K562 (cell line): Measurements from ENCODE around the gene PLPPR1. TPM values are rescaled to one million over a fixed set of nuclear protein-coding genes. Genes with fewer than 3 reads are reported as not detected.

Experiments used
- ATAC-seq: fragments of 200-7000 bp; cut with Tn5 transposase; 3 replicates; pipeline ENCODE4 v1.9.1; 2020; ENCODE audit warnings: moderate library complexity
- BruUV-seq: library from RNA; stranded (reverse); fragments of 400-500 nt; replicated peaks from 2 replicates; lab custom pipeline; 2021; lab: Mats Ljungman, UMichigan
- CTCF ChIA-PET: fragments of 300-600 bp; formaldehyde crosslinking; extraction: SDS; loops from one replicate; lab custom pipeline; 2021; ENCODE audit warnings: low intra/inter-chr PET ratio; lab: Yijun Ruan, JAX
- POLR2A ChIA-PET: fragments of 300-600, 350-650 bp; sonication (Branson Sonifier 250); formaldehyde crosslinking; extraction: SDS; loops from one replicate; lab custom pipeline; 2021; ENCODE audit warnings: antibody characterized with exemption, inconsistent platforms; lab: Yijun Ruan, JAX
- DNase-seq, 4 experiments: peaks; one replicate each; pipeline versions ENCODE4 v3.0.0 to v3.0.0-alpha.2; 2011 to 2018; ENCODE audit warnings: low spot score in 3 of 4, mixed read lengths in 3 of 4; ENCODE audit errors: extremely low read depth in 1 of 4
- FAIRE-seq: peaks from 2 replicates; lab custom pipeline; 2011; peaks lifted over from hg19 to GRCh38; lab: Jason Lieb, UNC
- H2AFZ ChIP-seq: 2 replicates; pipeline ENCODE4 v1.6.0; 2011; ENCODE audit warnings: low read depth, low read length, control low read depth, inconsistent platforms
- H3K27ac ChIP-seq: fragments of 200-600 bp; 3 replicates; pipeline ENCODE4 v1.8.0; 2011; ENCODE audit warnings: low read depth, mild to moderate bottlenecking, control low read depth, inconsistent platforms, low read length, moderate library complexity, mixed read lengths; ENCODE audit errors: extremely low read depth
- H3K27me3 ChIP-seq, 2 experiments: fragments of 300-600 bp in 1 of 2; 2 replicates in 1 of 2; 3 replicates in 1 of 2; pipeline versions ENCODE4 v1.6.0 to v1.8.0; 2011; ENCODE audit warnings: inconsistent platforms in 2 of 2, low read length in 2 of 2, mild to moderate bottlenecking in 1 of 2, mixed read lengths in 1 of 2, moderate library complexity in 1 of 2; ENCODE audit not compliant: control insufficient read depth in 2 of 2, insufficient read depth in 2 of 2
- H3K36me3 ChIP-seq: fragments of 300-600 bp; 3 replicates; pipeline ENCODE4 v1.8.0; 2011; ENCODE audit warnings: mild to moderate bottlenecking, low read length, inconsistent platforms; ENCODE audit not compliant: control insufficient read depth, insufficient read depth
- H3K4me1 ChIP-seq, 2 experiments: fragments of 200-600 bp in 1 of 2; replicated peaks in 1 of 2; 2 replicates in 1 of 2; 3 replicates in 1 of 2; pipeline versions ENCODE4 v1.5.1 to v1.8.0; 2011; ENCODE audit warnings: inconsistent platforms in 2 of 2, low read length in 2 of 2, mild to moderate bottlenecking in 1 of 2, mixed read lengths in 1 of 2, moderate library complexity in 1 of 2; ENCODE audit not compliant: control insufficient read depth in 2 of 2, insufficient read depth in 2 of 2
- H3K4me2 ChIP-seq: 2 replicates; pipeline ENCODE4 v1.6.1; 2011; ENCODE audit warnings: low read length, control low read depth, inconsistent platforms, mixed read lengths; ENCODE audit not compliant: insufficient read depth
- H3K4me3 ChIP-seq: fragments of 200-600 bp; sonication (generic), shearing (Covaris generic); 2 replicates; pipeline ENCODE4 v1.5.1; 2016; ENCODE audit warnings: control low read depth, inconsistent platforms
- H3K79me2 ChIP-seq: fragments of 200-600 bp; 3 replicates; pipeline ENCODE4 v1.8.0; 2011; ENCODE audit warnings: low read length, inconsistent platforms; ENCODE audit not compliant: control insufficient read depth, insufficient read depth
- H3K9ac ChIP-seq, 2 experiments: 2 replicates each; pipeline versions ENCODE4 v1.6.0 to v1.6.1; 2011; ENCODE audit warnings: low read depth in 2 of 2, low read length in 2 of 2, control low read depth in 1 of 2, inconsistent platforms in 1 of 2, mild to moderate bottlenecking in 1 of 2, mixed read lengths in 1 of 2; ENCODE audit not compliant: insufficient read depth in 1 of 2
- H3K9me1 ChIP-seq: one replicate; pipeline ENCODE4 v1.6.0; 2011; ENCODE audit warnings: inconsistent platforms, mild to moderate bottlenecking, low read length, moderate library complexity; ENCODE audit not compliant: control insufficient read depth, insufficient read depth
- H3K9me3 ChIP-seq: replicated peaks from 2 replicates; pipeline ENCODE4 v1.5.1; 2011; ENCODE audit warnings: low read depth, low read length, inconsistent platforms; ENCODE audit not compliant: control insufficient read depth, insufficient read depth
- H4K20me1 ChIP-seq: replicated peaks from 2 replicates; pipeline ENCODE4 v1.6.1; 2011; ENCODE audit warnings: low read length, inconsistent platforms, mixed read lengths; ENCODE audit not compliant: control insufficient read depth, insufficient read depth
- CHD4 ChIP-seq: fragments of 200-600 bp; sonication (generic); IDR thresholded peaks from 3 replicates; pipeline ENCODE4 v1.6.1; 2012; ENCODE audit warnings: low read depth, mild to moderate bottlenecking, mixed read lengths, low read length, inconsistent platforms; ENCODE audit not compliant: insufficient read depth, insufficient replicate concordance, poor library complexity, severe bottlenecking
- GABPB1 ChIP-seq: sonication (generic); formaldehyde crosslinking; IDR thresholded peaks from 2 replicates; pipeline ENCODE4 v1.8.0; 2022; ENCODE audit warnings: mild to moderate bottlenecking, missing genetic modification reagents
- KAT7 ChIP-seq: sonication (generic); formaldehyde crosslinking; IDR thresholded peaks from 2 replicates; pipeline ENCODE4 v1.8.0; 2022; ENCODE audit warnings: missing genetic modification reagents, mild to moderate bottlenecking, borderline replicate concordance
- KDM1A ChIP-seq, 2 experiments: fragments of 450-650 bp; IDR thresholded peaks; 2 replicates each; pipeline ENCODE4 v1.6.1; 2016; ENCODE audit warnings: mild to moderate bottlenecking in 2 of 2
- SMAD4 ChIP-seq: fragments of 250-450 bp; sonication (Bioruptor Pico); conservative IDR thresholded peaks from 2 replicates; pipeline ENCODE4 v1.8.0; 2021; ENCODE audit warnings: inconsistent platforms, mild to moderate bottlenecking, moderate library complexity
- SMARCE1 ChIP-seq: fragments of 450-650 bp; IDR thresholded peaks from 2 replicates; pipeline ENCODE4 v1.7.1; 2016; ENCODE audit warnings: mild to moderate bottlenecking
- SRSF9 ChIP-seq: fragments of 200-400 bp; formaldehyde crosslinking; IDR thresholded peaks from 2 replicates; pipeline ENCODE4 v1.6.1; 2017; ENCODE audit warnings: low read depth, low read length, borderline replicate concordance
- WGBS: fragments of 100-300 bp; shearing (Covaris generic); methylation state at CpG from one replicate; pipeline ENCODE4 v1.1.6; 2016; ENCODE audit warnings: low coverage, mixed read lengths; ENCODE audit not compliant: insufficient coverage; ENCODE audit errors: missing lambda C conversion rate; 5-methylcytosine and 5-hydroxymethylcytosine counted together
- in situ Hi-C: fragments of 300-500 bp; cut with MboI; formaldehyde crosslinking; loops from 4 replicates; pipeline ENCODE4 v1.15.0; 2018; ENCODE audit warnings: inconsistent platforms, mixed read lengths
- intact Hi-C: fragments of 100-400 bp; cut with micrococcal nuclease; formaldehyde crosslinking; loops from 2 replicates; pipeline ENCODE4 v1.14.2; 2022
- polyA plus RNA-seq, 8 experiments: library from polyadenylated mRNA; depleted of rRNA in 4 of 8; stranded (reverse) in 5 of 8; unstranded in 3 of 8; fragments of >200 nt; fragmentation: Nextera tagmentation in 2 of 8; fragmentation: Illumina TruSeq in 1 of 8; extraction: Ambion mirVana in 2 of 8; extraction: Trizol in 1 of 8; gene quantifications; 2 replicates each; pipeline versions ENCODE4 v1.2.1 to v1.2.3, GENCODE V29; 2011 to 2014; ENCODE audit warnings: inconsistent platforms in 1 of 8, missing spikeins in 1 of 8
- total RNA-seq, 7 experiments: library from RNA; depleted of rRNA in 6 of 7; stranded (reverse); fragments of >200 nt in 6 of 7; fragmentation: Illumina TruSeq in 2 of 7; extraction: Trizol in 2 of 7; gene quantifications; 2 replicates each; pipeline versions ENCODE4 v1.2.1 to v1.2.3, GENCODE V29; 2011 to 2021; ENCODE audit warnings: low replicate concordance in 1 of 7
- TF ChIP-seq, protein P1 (sequence below): sonication (generic); formaldehyde crosslinking; IDR thresholded peaks from 2 replicates; pipeline ENCODE4 v1.8.0; 2022; ENCODE audit warnings: missing genetic modification reagents, mild to moderate bottlenecking, borderline replicate concordance
- TF ChIP-seq, protein P2 (sequence below): fragments of 200-800 bp; sonication (Bioruptor generic); IDR thresholded peaks from 2 replicates; pipeline ENCODE4 v1.6.1; 2016; ENCODE audit warnings: missing genetic modification characterization, missing compliant biosample characterization

The PLPPR1 gene
- total and polyA plus RNA-seq, 9 of the 15 experiments (the other 6 are each of a cell fraction or from before 2014, with no cell fraction given), result not detected

DNA sequence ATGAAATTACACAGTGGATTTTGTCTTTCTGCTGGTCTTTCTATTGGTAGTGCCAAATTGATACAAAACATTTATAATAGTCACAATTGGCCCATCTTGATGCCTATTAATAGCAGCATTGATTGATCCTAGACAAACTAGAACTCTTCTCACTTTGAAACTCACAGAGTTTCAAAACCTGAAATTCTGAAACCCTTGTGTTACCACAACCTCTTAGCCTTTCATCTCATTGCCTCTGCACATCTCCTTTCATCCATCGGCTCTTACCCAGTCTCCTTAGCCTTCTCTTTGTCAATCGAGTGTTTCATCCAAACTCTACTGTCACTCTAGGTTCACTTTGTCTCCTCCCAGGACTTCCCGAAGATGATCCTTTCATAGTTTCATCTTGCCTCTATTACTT lies 22.1 kb downstream of the PLPPR1 start:
- CTCF ChIA-PET, result no interaction called here
- no peaks in the 10 kb centered on the region for H3K79me2 ChIP-seq
- H3K4me3 ChIP-seq, result no peak overlapping the region
- H2AFZ ChIP-seq, result no peak overlapping the region
- no peaks in the 10 kb centered on the region for H3K9me1 ChIP-seq
- H3K4me1 ChIP-seq, result no peaks in the 10 kb centered on the region
- H3K9me3 ChIP-seq, result no peaks in the 10 kb centered on the region; the same call in 1 of the 2 replicates
- no peak overlapping the region for H3K4me2 ChIP-seq
- no peaks in the 10 kb centered on the region for H3K36me3 ChIP-seq
- in situ Hi-C loops, result no loop called here
- TF ChIP-seq GABPB1 (CRISPR knock-in tag), result no peak
- H3K27ac ChIP-seq, result no peak overlapping the region
- no TSS peak for BruUV-seq
- ATAC-seq (no peak), FAIRE-seq (no peak), DNase-seq (no peak)
- H3K9ac ChIP-seq, result no peak overlapping the region
- no peaks in the 10 kb centered on the region for H3K27me3 ChIP-seq
- no peaks in the 10 kb centered on the region for H4K20me1 ChIP-seq
- intact Hi-C loops, result no loop called here
- WGBS, result 5% methylated on average over 3 of the region's 3 CpGs
- POLR2A ChIA-PET, result no interaction called here

DNA sequence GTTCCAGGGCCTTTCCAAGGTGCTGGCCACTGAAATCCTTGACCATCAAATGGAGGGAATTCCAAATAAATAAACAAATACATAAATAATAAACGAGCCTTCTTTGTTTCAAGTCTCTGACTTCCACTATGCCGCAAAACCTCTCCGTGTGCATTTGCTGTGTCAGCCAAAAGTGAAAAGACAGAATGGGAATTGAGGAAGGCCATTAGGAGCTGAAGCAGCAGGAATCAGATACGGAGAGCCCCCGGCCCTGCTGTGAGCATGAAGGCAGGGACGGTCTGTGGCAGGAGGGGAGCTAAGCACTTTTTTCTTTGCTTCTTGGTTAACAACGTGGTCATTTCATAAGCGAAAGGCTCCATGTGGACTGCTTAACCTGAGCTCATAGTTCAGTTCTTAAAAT lies 26.1 kb downstream of the PLPPR1 start:
- in situ Hi-C loops (no loop called here), intact Hi-C loops (no loop called here)
- no peak overlapping the region for H3K4me3 ChIP-seq
- BruUV-seq, result no TSS peak
- ChIA-PET CTCF (no interaction called here), POLR2A (no interaction called here)
- H3K79me2 ChIP-seq, result no peaks in the 10 kb centered on the region
- no peak overlapping the region for H3K4me2 ChIP-seq
- no peaks in the 10 kb centered on the region for H3K9me1 ChIP-seq
- H4K20me1 ChIP-seq, result no peaks in the 10 kb centered on the region
- no peak overlapping the region for H2AFZ ChIP-seq
- H3K9ac ChIP-seq, result no peak overlapping the region
- H3K27ac ChIP-seq, result no peak overlapping the region
- DNase-seq (no peak), ATAC-seq (no peak), FAIRE-seq (no peak)
- WGBS, result 1% methylated on average over 8 of the region's 8 CpGs
- no peaks in the 10 kb centered on the region for H3K36me3 ChIP-seq
- H3K27me3 ChIP-seq, result no peaks in the 10 kb centered on the region
- H3K9me3 ChIP-seq, result no peaks in the 10 kb centered on the region; the same call in 1 of the 2 replicates
- no peaks in the 10 kb centered on the region for H3K4me1 ChIP-seq
- no peak for TF ChIP-seq SMAD4 (CRISPR knock-in tag)
- TF ChIP-seq, protein P1, sequence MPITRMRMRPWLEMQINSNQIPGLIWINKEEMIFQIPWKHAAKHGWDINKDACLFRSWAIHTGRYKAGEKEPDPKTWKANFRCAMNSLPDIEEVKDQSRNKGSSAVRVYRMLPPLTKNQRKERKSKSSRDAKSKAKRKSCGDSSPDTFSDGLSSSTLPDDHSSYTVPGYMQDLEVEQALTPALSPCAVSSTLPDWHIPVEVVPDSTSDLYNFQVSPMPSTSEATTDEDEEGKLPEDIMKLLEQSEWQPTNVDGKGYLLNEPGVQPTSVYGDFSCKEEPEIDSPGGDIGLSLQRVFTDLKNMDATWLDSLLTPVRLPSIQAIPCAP (CRISPR knock-in tag), result no peak
- no peak for TF ChIP-seq CHD4
- no peak for TF ChIP-seq SRSF9
- no peak for TF ChIP-seq KDM1A (IDR thresholded peaks at IDR 0.05)
- no peak for TF ChIP-seq SMARCE1
- no peak for TF ChIP-seq KAT7
- TF ChIP-seq, protein P2, sequence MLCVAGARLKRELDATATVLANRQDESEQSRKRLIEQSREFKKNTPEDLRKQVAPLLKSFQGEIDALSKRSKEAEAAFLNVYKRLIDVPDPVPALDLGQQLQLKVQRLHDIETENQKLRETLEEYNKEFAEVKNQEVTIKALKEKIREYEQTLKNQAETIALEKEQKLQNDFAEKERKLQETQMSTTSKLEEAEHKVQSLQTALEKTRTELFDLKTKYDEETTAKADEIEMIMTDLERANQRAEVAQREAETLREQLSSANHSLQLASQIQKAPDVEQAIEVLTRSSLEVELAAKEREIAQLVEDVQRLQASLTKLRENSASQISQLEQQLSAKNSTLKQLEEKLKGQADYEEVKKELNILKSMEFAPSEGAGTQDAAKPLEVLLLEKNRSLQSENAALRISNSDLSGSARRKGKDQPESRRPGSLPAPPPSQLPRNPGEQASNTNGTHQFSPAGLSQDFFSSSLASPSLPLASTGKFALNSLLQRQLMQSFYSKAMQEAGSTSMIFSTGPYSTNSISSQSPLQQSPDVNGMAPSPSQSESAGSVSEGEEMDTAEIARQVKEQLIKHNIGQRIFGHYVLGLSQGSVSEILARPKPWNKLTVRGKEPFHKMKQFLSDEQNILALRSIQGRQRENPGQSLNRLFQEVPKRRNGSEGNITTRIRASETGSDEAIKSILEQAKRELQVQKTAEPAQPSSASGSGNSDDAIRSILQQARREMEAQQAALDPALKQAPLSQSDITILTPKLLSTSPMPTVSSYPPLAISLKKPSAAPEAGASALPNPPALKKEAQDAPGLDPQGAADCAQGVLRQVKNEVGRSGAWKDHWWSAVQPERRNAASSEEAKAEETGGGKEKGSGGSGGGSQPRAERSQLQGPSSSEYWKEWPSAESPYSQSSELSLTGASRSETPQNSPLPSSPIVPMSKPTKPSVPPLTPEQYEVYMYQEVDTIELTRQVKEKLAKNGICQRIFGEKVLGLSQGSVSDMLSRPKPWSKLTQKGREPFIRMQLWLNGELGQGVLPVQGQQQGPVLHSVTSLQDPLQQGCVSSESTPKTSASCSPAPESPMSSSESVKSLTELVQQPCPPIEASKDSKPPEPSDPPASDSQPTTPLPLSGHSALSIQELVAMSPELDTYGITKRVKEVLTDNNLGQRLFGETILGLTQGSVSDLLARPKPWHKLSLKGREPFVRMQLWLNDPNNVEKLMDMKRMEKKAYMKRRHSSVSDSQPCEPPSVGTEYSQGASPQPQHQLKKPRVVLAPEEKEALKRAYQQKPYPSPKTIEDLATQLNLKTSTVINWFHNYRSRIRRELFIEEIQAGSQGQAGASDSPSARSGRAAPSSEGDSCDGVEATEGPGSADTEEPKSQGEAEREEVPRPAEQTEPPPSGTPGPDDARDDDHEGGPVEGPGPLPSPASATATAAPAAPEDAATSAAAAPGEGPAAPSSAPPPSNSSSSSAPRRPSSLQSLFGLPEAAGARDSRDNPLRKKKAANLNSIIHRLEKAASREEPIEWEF (CRISPR knock-in tag), result no peak
